B cell (primary cell): ENCODE results near the gene CACUL1. TPM values are rescaled to one million over a fixed set of nuclear protein-coding genes. Genes with fewer than 3 reads are reported as not detected.
"Not testable (repeated sequence)": the region's sequence is repeated elsewhere in the genome, so short reads cannot be mapped to it uniquely, and the experiment has no call there.

ENCODE experiments used
- ATAC-seq: fragments of 200-7000 bp; cut with Tn5 transposase; one replicate; pipeline ENCODE4 v1.10.0; 2021; ENCODE audit warnings: low read depth, mild to moderate bottlenecking, moderate number of reproducible peaks, moderate library complexity
- CTCF ChIA-PET: fragments of 350-600 bp; sonication (Branson Sonifier 250); formaldehyde crosslinking; loops from one replicate; lab custom pipeline; 2021; ENCODE audit warnings: antibody characterized with exemption, inconsistent platforms; lab: Charles Lee
- POLR2A ChIA-PET: fragments of 350-600 bp; sonication (Branson Sonifier 250); formaldehyde crosslinking; loops from one replicate; lab custom pipeline; 2021; ENCODE audit warnings: antibody characterized with exemption; lab: Charles Lee
- DNase-seq: peaks from one replicate; pipeline ENCODE4 v3.0.0; 2013
- H2AFZ ChIP-seq: 2 replicates; pipeline ENCODE4 v1.6.1; 2012; ENCODE audit warnings: mild to moderate bottlenecking, low read depth, low read length; ENCODE audit not compliant: insufficient read depth, poor library complexity, severe bottlenecking
- H3K27ac ChIP-seq, 2 donors: 1 replicate in 1 of 2; 2 replicates in 1 of 2; pipeline ENCODE4 v1.5.1; 2012 to 2013; ENCODE audit warnings: low read length in 2 of 2, mild to moderate bottlenecking in 2 of 2, moderate library complexity in 1 of 2
- H3K27me3 ChIP-seq, 4 experiments: fragments of 200-600 bp in 1 of 4; sonication (generic) in 1 of 4; replicated peaks in 1 of 4; 1 replicate in 2 of 4; 2 replicates in 2 of 4; pipeline versions ENCODE4 v1.6.1 to v1.7.0; 2013 to 2016; ENCODE audit warnings: low read length in 3 of 4, mild to moderate bottlenecking in 2 of 4, mixed read lengths in 1 of 4, moderate library complexity in 1 of 4; ENCODE audit not compliant: insufficient read depth in 4 of 4, control insufficient read depth in 3 of 4; ENCODE audit errors: control extremely low read depth in 1 of 4
- H3K36me3 ChIP-seq, 2 experiments: replicated peaks in 1 of 2; 1 replicate in 1 of 2; 2 replicates in 1 of 2; pipeline versions ENCODE4 v1.6.1 to v1.7.1; 2013; ENCODE audit warnings: low read length in 1 of 2; ENCODE audit not compliant: insufficient read depth in 2 of 2, control insufficient read depth in 1 of 2; ENCODE audit errors: control extremely low read depth in 1 of 2, extremely low read depth in 1 of 2
- H3K4me1 ChIP-seq, 2 donors: fragments of 200-600 bp in 1 of 2; sonication (generic) in 1 of 2; 1 replicate in 1 of 2; 2 replicates in 1 of 2; pipeline versions ENCODE4 v1.5.1 to v1.6.1; 2013 to 2017; ENCODE audit warnings: low read length in 2 of 2; ENCODE audit not compliant: control insufficient read depth in 2 of 2, insufficient read depth in 2 of 2
- H3K4me2 ChIP-seq: replicated peaks from 2 replicates; pipeline ENCODE3; 2012; ENCODE audit warnings: mild to moderate bottlenecking, low read depth, low read length; ENCODE audit not compliant: poor library complexity, severe bottlenecking
- H3K4me3 ChIP-seq, 5 experiments: fragments of 200-600 bp in 1 of 5; sonication (generic) in 1 of 5; 1 replicate in 3 of 5; 2 replicates in 2 of 5; pipeline versions ENCODE4 v1.5.1 to v1.7.0; 2011 to 2016; ENCODE audit warnings: low read length in 4 of 5, mild to moderate bottlenecking in 4 of 5, low read depth in 2 of 5, control low read depth in 1 of 5, moderate library complexity in 1 of 5; ENCODE audit not compliant: insufficient read depth in 1 of 5; ENCODE audit errors: control extremely low read depth in 1 of 5, extremely low read depth in 1 of 5
- H3K79me2 ChIP-seq: fragments of 200-600 bp; sonication (generic); one replicate; pipeline ENCODE4 v1.6.0; 2016; ENCODE audit warnings: low read length; ENCODE audit not compliant: control insufficient read depth, insufficient read depth
- H3K9ac ChIP-seq: fragments of 200-600 bp; sonication (generic); 2 replicates; pipeline ENCODE4 v1.6.1; 2017; ENCODE audit warnings: mild to moderate bottlenecking, low read length, moderate library complexity
- H3K9me3 ChIP-seq, 3 donors: one replicate each; pipeline versions ENCODE4 v1.6.1 to v1.7.1; 2013; ENCODE audit warnings: low read length in 2 of 3; ENCODE audit not compliant: control insufficient read depth in 2 of 3, insufficient read depth in 1 of 3; ENCODE audit errors: control extremely low read depth in 1 of 3
- H4K20me1 ChIP-seq: 2 replicates; pipeline ENCODE4 v1.6.0; 2012; ENCODE audit warnings: mild to moderate bottlenecking, low read length; ENCODE audit not compliant: insufficient read depth, control insufficient read depth, poor library complexity, severe bottlenecking
- H3K27ac Mint-ChIP-seq: one replicate; pipeline ENCODE4 v1.8.0; 2021; ENCODE audit warnings: mixed read lengths
- H3K27me3 Mint-ChIP-seq: one replicate; pipeline ENCODE4 v1.8.0; 2021; ENCODE audit warnings: mixed read lengths
- H3K4me1 Mint-ChIP-seq: one replicate; pipeline ENCODE4 v1.8.0; 2021; ENCODE audit warnings: mixed read lengths
- H3K4me3 Mint-ChIP-seq: one replicate; pipeline ENCODE4 v1.8.0; 2021; ENCODE audit warnings: mixed read lengths
- H3K9me3 Mint-ChIP-seq: one replicate; pipeline ENCODE4 v1.8.0; 2022; ENCODE audit warnings: mixed read lengths; ENCODE audit not compliant: insufficient read depth
- EZH2 ChIP-seq: IDR thresholded peaks from 2 replicates; pipeline ENCODE4 v1.6.1; 2012; ENCODE audit warnings: borderline replicate concordance, low read depth, mild to moderate bottlenecking, moderate library complexity, low read length; ENCODE audit not compliant: insufficient read depth, poor library complexity, severe bottlenecking
- WGBS: methylation state at CpG from one replicate; pipeline ENCODE4 v1.1.5; 2013; ENCODE audit warnings: missing lambda C conversion rate; ENCODE audit not compliant: insufficient coverage; 5-methylcytosine and 5-hydroxymethylcytosine counted together
- intact Hi-C: fragments of 100-400 bp; cut with micrococcal nuclease; formaldehyde crosslinking; loops from one replicate; pipeline ENCODE4 v1.10.0; 2022
- polyA plus RNA-seq: library from polyadenylated mRNA; depleted of rRNA; stranded (reverse); fragments of >200 nt; gene quantifications from 2 replicates; pipeline ENCODE4 v1.2.3, GENCODE V29; 2012
- total RNA-seq, 2 donors: library from RNA; stranded (reverse); fragments of 120-200 nt in 1 of 2; gene quantifications; 1 replicate in 1 of 2; 2 replicates in 1 of 2; pipeline versions ENCODE4 v1.2.3 to v1.2.4, GENCODE V29; 2013 to 2022

The CACUL1 gene
- total and polyA plus RNA-seq, 2 donors (not counting 1 experiment from before 2014, with no cell fraction given), result 7.4 to 39.5 TPM

- intact Hi-C loops, result no loop called here
- peaks cover 0 to 19% (median 8%) of the 10 kb centered on the region in 4 experiments for H3K27me3 ChIP-seq
- 66% methylated on average over 3 of the region's 3 CpGs for WGBS
- ATAC-seq, result no peak
- Mint-ChIP-seq H3K27ac (no peak overlapping the region), H3K9me3 (peaks cover 2% of the 10 kb centered on the region), H3K4me1 (no peaks in the 10 kb centered on the region), H3K27me3 (peaks cover 59% of the 10 kb centered on the region), H3K4me3 (no peak overlapping the region)
- H3K27ac ChIP-seq, result no peak overlapping the region
- no peaks in the 10 kb centered on the region for H3K4me1 ChIP-seq
- no peaks in the 10 kb centered on the region for H3K36me3 ChIP-seq
- H4K20me1 ChIP-seq, result no peaks in the 10 kb centered on the region
- H3K9me3 ChIP-seq, result peaks cover 1 to 24% (median 3%) of the 10 kb centered on the region in 3 donors
- TF ChIP-seq EZH2, result no peak
- no peak overlapping the region for H3K4me3 ChIP-seq
- CTCF ChIA-PET, result no interaction called here
- H3K4me2 ChIP-seq, result no peak overlapping the region
- no peak for DNase-seq
- no peak overlapping the region for H2AFZ ChIP-seq
- H3K79me2 ChIP-seq, result no peaks in the 10 kb centered on the region
- H3K9ac ChIP-seq, result no peak overlapping the region
- POLR2A ChIA-PET, result no interaction called here
Measured at GRCh38 chr10:118658762-118659161, 96.0 kb downstream of the CACUL1 start.

- H2AFZ ChIP-seq, H3K79me2 ChIP-seq, ATAC-seq, H3K4me2 ChIP-seq, H3K4me1 Mint-ChIP-seq, H3K36me3 ChIP-seq, H3K9ac ChIP-seq, H4K20me1 ChIP-seq, POLR2A ChIA-PET, CTCF ChIA-PET, DNase-seq, intact Hi-C loops, H3K4me1 ChIP-seq, H3K27ac Mint-ChIP-seq, H3K27ac ChIP-seq, H3K4me3 Mint-ChIP-seq, H3K9me3 Mint-ChIP-seq, H3K4me3 ChIP-seq: not testable (repeated sequence)
- Histone ChIP-seq H3K9me3 (peaks cover 1 to 24% (median 3%) of the 10 kb centered on the region in 3 donors), H3K27me3 (peaks cover 0 to 15% (median 6%) of the 10 kb centered on the region in 4 experiments)
- H3K27me3 Mint-ChIP-seq, result peaks cover 56% of the 10 kb centered on the region
- WGBS, result no CpG with 5 or more reads among the region's 1 CpG
Measured at GRCh38 chr10:118658168-118658567, 96.6 kb downstream of the CACUL1 start.

GRCh38 chr10:118645294-118645693, 109.5 kb downstream of the CACUL1 start:
- WGBS, result 100% methylated on average over 1 of the region's 1 CpG
- H3K4me3 Mint-ChIP-seq, DNase-seq, H3K27ac ChIP-seq, H3K4me2 ChIP-seq, H3K4me1 Mint-ChIP-seq, H3K79me2 ChIP-seq, H4K20me1 ChIP-seq, H2AFZ ChIP-seq, H3K36me3 ChIP-seq, intact Hi-C loops, H3K9me3 ChIP-seq, H3K27ac Mint-ChIP-seq, H3K9me3 Mint-ChIP-seq, H3K9ac ChIP-seq, POLR2A ChIA-PET, H3K27me3 ChIP-seq, H3K4me1 ChIP-seq, H3K4me3 ChIP-seq, ATAC-seq, CTCF ChIA-PET: not testable (repeated sequence)
- H3K27me3 Mint-ChIP-seq, result peaks cover 16% of the 10 kb centered on the region
